Fibroblast of skin of back (primary cell): Measurements from ENCODE around the gene SH3TC1.

Source experiments
- DNase-seq: peaks from one replicate; pipeline ENCODE4 v3.0.0-alpha.2; 2013

The SH3TC1 gene

DNA sequence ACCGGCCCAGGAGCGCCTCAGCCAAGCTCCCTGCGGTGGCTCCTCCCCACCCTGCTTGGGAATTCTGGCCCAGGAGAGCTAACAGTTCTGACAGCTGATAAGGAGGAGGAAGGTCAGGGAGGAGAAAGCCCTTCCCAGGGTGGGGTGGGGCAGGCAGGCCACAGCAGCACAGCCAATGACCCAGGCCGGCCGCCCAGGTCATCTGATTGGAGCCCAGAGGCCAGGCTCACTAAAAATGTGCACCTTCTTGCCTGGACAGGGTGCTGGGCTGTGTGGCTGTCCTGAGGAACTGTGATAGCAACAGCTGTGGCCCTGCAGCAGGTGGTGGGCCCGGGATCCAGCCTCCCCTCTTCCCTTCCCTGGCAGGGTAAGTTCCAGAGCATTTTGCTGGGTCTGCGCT lies 17.2 kb upstream of the SH3TC1 start:
- DNase-seq = no peak

DNA sequence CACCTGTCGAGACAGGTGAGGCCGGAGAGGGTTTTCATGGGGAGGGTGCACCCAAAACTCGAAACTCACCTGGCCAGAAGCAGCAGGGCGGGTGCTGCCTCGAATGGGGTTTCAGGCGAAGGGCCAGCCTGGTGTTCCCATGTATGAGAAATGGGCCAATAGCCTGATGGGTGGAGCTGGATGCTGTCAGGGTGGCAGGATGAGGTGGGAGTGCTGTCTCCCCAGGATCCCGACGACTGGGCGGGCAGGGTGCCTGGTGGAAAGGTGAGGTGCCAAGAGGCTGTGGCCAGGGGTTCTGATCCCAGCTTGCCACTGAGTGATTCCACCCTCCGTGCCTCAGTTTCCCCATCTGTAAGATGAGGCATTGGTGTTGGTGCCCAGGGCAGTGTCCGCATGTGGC lies 16.8 kb upstream of the SH3TC1 start:
- no peak for DNase-seq

DNA sequence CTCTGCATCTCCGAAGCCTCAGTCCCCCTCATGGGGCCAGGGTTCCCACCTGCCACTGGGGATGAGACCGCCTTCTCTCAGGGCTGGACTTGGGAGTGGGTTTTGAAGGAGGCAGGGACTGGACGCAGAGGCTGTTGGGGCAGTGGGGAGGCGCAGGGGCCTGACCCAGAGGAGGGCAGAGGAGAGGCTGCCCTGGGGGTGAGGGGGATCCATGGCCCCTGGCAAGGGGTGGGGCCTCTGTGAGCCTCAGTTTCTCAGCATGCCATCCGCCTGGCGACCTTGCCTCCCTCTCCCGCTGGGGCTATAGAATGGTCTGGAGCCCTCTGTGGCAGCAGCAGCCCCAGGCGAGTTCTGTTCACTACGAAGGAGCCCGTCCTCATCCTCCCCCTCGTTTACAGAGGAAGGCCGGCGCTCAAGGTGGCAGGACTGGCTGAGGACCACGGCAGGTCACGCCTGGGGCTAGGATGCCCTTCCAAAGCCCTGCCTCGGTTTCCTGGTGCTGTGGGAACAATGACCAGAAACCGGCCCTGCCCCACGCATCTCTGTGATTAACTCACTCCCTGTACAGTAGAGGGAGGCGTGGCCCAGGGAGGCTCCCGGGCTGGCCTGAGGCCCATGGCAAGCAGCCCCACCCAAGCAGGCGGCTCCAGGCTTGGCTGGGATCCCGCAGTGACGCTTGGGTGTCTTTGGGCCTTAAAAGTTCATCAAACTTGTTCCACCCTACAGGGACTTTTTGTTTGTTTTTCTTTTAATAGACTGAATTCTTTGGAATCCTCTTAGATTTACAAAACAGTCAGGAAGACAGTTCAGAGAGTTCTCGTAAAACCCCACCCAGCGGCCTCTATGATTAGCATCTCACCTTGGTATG lies 16.0 kb upstream of the SH3TC1 start:
- peak; percentile 73 for DNase-seq

DNA sequence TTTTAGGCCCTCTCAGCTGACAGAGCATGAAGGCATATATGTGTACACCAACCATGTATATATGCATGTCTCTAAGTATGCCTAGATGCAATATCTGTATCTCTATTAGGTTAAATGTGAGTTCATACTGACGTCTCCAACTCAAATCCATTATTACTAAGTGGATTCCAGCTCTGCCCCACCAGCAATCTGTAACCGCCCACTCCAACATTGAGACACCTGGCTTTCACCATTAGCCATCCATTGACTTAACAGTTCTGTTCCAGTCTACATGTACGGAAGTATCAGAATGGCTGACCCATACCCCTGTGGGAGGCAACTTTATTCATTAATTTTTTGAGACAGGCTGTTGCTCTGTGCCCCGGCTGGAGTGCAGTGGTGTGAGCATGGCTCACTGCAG lies 15.0 kb upstream of the SH3TC1 start:
- no peak for DNase-seq

DNA sequence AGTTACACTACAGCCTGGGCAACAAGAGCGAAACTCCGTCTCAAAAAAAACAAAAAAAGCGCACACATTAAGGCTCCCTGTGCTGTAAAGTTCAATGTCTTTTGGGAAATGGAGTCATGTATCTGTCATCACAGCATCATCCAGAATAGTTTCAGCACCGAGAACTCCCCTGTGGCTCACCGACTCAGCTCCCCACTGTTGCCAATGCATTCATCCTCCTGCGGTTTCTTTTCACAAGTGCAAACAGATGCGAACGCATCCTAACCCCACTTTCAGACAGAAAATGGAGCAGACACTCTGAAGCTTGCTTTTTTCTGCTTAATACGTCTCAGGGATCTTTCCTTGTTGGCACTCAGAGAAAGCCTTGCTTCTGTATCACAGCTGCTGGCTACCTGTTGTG lies 13.8 kb upstream of the SH3TC1 start:
- peak; percentile 80 for DNase-seq

DNA sequence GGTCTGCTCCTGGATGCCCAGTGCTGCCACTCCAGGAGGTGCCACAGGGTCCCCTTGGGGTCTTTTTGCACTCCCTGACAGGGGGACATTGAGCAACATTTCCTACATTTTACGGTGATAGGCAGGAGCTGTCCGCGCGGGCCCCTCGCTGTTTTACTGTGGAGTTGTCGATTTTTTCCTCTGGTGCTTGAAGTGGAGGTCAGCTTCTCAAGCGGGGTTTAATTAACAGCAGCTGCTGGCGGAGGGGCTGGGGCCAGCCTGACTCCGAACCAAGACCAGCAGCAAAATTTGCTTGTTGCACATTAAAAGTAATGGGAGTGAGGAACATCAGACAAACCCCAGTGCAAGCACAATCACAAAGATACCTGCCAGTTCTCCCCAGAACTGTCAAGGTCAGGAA lies 13.2 kb upstream of the SH3TC1 start:
- no peak for DNase-seq

DNA sequence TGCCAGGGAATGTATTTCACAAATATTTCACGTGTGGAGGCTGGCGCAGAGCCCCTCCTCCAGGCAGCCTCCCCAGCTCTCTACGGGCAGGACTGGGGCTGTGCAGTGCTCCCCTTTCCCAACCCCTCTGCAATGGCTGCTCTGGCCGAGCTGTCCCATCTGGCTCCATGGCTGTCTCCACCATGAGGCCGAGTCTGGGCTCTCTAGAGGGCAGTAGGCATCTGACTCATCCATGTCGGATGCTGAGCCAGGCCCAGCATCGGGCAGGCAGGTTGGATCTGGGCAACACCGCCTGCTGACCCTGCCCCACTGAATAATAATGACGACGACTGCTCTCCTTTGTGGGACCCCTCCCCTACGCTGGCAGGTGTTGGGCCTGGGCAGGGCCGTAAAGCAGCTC lies 11.0 kb upstream of the SH3TC1 start:
- peak; percentile 9 for DNase-seq

DNA sequence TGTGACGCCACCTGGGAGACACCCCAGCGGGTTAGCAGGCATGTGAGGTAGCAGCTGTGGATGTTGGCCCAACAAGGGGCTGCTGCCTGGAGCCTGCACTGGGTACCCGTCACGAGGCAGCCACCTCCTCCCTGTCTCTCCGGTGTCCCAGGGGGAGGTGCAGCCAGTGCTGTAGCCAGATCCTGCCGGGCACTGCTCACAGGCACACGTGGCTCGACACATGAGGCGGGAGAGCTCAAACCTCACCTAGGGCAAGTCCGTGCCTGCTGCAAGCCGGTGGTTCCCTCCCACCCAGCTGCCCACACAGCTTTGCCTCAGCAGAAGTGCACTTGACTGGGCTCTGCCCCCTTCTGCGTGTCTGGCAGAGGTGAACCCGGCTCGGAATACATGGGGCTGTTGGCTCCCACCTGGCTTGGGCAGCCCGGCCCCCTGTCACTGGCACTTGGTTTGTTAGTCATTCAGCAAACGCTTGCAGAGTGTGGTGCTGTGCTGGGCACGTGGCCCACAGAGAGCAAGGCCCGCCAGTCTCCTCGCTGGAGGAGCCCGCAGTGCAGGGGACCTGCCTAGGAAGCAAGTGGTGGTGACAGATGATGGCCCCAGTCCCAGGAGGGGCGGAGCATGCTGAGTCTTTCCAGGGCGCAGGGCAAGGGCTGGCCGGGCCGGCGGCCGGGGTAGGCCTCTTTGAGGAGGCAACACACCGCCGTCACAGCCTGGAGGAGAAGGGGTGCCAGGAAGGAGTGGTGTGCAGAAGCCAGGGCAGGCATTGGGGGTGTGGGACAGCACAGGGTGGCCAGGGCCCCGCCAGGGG lies 10.1 kb upstream of the SH3TC1 start:
- DNase-seq = no peak

DNA sequence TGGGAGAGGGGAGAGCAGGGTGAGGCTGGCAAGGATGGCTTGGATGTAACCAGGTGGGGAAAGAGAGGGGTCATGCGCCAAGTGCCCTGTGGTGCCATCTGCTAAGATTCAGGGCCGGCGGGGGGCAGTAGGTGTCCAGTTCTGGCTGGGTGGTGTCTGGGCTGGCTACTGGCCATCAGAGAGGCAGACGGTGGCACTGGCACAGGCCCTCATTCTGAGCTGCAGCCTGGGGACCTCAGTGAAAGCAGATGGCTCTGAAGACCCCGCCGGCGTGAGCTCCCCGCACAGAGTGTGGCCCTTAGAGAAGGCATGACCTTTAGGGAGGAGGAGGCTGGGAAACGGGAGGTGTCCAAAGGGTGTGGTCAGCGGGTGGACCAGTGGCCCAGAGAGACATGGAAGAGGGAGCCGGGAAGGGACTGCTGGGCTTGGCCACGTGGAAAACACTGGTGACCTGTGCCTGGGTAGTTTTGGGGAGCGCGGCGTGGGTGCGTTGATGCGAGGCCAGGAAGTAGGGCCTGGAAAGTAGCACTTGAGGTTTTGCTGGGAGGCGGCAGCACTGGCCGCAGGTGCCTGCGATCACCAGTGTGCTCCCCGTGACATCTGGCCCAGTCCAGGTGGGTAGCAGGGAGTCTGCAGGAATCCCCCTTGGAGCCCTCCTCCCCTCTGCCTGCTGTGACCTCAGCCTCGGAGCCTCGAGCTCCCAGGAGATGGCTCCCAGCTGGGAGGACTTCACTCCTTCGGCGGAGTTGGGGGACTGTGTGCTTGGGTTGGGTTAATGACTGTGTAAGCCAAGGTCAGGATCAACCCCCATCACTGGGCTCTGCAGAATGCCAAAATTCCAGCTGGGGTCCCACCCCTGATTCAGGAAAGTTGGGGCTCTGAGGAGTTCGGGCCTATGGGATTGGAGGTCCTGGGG lies 9.3 kb upstream of the SH3TC1 start:
- DNase-seq = no peak

DNA sequence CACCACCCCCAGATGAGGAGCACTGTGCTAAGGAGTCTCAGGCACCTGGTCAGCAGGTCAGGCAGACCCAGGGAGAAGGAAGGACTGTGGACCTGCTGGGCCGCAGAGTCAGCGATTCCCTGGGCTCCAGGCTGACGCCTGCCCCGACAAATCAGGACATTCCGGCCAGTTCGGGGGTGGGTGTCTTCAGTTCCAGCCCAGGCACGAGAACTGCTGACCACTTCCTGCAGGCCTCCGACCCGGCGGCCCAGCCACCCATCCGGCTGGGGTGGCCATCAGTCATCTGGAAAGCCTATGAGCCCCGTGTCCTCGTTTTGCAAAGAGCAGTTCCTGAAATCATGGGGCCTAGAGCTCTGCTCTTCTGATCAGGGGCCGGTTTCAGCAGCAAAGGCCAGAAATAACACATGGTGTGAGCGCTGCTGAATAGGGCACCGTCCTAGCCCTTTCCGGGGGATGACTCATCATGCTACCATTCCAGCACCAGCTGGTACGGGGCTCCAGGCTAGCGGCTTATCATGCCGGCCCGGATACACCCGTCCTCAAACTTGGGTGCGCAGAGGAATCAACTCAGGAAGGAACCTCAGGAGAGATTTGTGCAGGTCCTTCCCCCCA lies 7.8 kb upstream of the SH3TC1 start:
- DNase-seq = no peak

DNA sequence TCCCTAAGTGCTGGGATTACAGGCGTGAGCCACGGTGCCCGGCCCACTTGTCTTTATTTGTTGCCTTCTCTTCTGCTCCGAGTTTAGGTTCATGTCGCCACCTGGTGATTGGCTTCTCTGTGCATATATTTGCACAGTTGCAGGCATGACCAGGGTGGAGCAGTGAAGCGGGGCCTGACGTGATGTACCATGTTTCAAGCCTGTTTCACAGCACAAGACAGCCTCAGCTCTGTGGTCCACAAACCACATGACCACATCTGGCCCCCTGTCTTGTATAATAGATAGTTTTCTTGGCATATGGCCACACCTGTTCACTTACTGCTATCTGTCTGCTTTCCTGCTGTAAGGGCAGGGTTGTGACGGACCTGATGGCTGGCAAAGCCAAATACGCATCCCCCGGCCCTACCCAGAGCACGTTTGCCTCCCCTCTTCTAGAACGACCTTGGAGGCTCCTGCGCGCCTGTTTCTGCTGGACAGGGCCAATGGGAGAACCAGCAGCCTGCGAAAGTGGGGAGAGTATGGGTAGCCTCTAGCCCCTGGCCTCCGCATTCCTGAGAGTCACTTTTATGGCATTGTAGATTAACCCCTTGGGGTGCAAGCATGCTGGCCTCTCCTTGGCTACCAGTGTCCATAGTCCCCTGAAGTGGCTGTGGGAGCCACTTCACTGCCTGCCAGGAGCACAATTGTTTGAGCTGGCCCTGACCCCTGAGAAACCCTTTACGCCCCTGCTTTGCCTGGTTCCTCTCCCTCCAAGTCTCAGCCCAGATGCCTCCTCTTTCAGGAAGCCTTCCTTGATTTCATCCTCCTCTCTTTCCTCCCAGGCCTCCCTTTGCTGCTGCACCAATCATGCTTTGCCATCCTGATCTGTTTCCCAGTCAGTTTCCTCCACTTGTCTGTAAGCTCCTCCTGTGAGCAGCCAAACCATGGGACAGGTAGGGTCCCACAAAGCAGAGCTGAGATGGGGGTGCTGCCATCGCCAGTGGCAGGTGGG lies 6.0 kb upstream of the SH3TC1 start:
- peak; percentile 28 for DNase-seq

DNA sequence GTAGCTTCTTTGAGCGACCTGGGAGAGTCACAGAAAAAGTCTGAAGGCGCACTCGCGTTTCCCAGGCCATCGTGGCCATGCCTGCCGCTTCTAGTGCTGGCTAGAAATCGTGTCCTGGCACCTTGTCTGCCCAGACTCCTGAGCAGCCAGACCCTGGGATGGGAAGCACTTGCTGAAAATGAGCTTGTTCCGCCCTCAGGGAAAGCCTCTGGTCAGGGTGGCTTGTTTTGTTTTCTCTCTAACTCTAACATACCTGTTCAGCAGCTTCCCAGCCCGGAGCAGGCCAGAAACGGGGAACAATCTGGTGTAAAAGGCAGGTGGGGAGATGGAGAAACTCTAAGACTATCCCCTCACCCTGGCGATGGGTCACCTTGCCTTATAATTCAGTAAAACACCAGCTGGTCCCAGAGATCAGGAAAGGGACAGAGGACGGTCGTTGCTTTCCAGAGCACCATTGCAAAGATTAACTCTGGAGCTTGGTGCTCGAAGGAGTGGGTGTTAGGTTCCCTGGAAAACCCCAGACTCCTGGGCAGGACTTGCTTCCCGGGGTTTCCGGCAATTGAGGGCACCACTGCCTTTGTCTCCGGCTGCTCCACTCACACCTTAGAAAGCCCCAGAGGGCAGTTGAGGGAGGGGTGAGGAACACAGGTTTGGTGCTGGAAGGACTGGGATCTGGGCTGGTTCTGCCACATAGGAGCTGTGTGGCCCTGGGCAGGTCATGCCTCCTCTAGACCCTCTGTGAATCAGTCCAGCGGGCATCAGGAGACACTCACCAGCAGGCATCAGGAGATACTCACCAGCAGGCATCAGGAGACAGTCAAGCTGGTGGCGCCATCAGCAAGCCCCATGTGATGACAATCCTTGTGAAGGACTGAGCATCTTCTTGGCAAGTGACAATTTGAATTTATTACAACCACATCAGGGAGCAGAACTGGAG lies 4.5 kb upstream of the SH3TC1 start:
- no peak for DNase-seq

DNA sequence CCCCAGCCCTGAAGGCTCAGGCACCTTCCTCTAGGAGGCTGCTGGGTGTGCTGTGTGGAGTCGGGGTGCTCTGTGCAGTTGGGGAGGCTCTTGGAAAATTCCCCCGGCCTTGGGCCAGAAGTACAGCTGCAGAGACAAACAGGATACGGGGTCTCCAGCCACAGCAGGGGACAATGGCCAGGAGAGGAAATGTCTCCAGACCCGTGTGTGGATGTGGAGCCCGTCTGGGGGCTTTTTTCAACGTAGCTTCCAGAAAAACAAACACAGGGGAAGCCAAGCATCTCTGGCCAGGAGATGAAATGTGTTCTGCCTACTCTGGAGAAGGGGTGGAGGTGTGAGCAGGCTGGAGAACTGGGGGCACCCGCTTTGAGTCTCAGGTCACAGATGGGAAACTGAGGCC lies 3.7 kb upstream of the SH3TC1 start:
- DNase-seq = no peak

DNA sequence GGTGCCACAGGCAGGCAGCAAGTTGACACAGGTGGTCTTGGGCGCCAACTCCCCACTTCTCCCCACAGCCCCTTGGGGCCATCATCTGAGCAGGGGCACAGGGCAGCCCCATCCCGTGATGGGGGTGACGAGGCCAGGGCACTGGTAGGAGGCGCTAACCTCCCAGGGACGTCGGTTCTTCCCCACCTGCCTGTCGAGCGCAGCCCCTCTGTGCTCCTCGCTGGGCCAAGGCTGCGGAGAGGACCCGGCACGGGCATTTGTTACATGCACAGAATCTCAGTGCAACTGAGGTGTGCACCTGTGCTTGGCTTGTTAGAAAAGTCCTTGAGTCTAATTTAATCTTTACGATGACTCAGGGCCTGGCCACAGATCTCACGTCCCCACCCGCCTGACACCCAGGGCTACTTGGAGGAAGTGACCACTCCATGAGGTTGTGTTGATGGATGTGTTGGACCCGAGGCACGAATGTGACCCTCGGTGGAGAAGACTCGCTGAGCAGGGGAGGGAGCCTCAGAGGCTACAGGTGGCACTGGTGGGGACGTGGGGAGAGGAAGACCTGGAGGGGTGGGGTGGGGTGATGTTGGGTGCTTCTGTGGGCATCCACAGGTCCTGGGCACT lies 3.1 kb upstream of the SH3TC1 start:
- no peak for DNase-seq

DNA sequence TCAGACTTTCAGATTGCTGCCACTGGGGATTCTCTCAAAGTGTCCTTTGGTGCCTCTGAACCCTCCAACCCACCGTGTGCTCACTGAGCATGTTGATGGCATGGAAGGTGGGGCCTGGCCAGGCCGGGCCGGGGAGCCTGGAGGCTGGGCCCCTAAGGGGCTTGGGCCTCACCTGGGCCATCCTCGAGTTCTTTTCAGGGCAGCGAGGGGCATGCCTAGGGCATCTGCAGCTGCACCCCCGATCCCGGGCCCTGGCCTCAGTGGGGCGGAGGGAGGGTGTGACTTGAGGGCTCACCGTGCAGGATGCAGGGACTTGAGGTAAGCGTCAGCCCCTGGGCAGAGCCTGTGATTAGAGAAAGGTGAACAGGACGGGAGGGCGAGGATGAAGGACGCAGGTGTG lies 1.6 kb upstream of the SH3TC1 start:
- DNase-seq = no peak

DNA sequence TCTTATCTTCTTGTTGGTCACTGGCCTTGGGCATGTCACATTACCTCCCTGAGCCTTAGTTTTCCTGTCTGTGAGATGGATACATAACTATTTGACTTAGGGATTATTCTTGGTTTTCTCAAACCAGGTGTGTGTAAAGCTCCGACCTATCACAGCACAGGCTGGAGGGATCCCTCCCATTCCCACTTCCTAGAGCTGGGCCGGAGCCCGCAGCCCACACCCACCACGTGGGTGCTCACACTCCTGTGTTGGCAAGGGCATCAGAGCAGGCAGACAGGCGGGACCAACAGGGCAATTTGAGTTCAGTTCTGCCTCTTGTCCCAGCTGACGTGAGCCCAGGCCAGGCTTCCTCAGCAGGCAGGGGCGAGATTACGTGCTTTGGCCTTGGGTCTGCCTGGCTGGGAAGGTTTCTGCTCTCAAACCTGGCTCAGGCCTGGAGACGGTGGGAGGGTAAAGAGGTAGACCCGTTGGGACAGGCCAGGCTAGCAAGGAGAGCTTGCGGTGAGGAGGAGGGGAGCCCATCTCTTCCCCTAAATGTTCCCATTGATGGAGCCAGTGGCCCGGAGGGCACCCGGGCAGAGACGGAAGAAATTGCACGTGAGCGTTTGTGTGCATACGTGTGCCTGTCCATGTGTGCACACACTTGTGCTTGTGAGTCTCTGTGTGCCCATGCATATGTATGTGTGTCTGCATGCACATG lies 734 bp upstream of the SH3TC1 start:
- DNase-seq = no peak

DNA sequence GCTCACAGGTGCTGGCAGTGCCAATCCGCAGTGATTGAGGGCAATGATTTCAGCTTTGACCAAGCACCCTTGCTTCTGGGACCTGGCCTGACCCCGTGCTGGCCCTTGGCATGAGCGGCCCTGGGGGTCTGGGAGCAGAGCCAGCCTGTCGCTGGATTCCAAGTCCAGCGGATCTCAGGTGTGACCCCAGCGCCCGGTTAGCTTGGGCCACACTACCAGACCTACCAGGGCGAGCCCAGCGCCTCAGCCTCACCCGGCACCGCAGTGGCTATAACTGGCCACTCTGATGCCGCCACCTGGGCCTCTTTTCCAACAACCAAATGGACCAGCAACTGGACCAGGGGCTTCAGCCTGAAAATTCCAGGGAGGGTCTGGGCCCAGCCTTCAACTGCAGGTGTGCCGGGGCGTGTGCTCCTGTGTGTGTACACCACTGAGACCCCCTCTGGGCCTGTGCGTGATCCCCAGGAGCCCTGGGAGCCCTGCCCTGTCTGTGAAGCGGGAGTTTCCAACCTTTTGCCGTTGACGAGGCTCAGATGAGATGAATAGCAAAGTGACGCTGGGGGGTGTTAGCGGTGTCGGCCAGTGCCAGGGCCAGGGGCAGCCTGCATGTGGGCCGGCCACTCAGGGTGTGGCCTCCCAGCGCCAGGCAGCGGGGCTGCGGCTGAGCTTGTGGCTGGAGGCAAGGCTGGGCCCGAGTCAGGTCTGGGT lies 658 bp downstream of the SH3TC1 start:
- no peak for DNase-seq

DNA sequence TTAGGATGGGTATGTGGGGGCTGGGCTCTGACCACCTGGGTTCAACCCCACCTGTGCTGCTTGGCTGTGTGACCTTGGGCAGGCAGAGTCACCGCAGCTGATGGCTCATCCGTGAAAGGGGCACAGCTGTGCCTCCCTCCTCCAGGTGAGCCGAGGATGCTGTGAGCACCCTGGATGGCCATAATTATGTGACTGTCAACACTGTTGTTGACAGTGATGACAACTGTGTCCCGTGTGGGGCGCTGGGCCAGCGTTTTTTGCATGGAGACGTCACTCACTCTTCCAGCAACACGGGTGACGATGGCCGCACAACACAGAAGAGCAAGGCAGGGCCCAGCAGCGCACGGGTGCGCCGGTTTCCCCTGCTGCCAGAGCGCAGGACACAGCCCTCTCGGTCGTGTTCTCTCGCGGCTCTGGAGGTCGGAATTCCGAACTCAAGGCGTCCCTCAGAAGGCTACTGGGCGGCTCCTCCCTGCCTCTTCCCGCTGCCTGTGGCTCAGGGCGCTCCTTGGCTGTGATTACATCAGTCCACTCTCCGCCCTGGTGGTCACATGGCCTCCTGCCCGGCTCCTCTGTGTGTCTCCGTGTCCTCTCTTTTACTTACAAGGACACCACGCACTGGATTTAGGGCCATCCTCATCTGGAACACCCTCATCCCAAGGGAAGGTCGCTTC lies 1.3 kb downstream of the SH3TC1 start:
- DNase-seq = no peak
